ENCODE measurements around the gene BDKRB2.

The BDKRB2 gene

DNA sequence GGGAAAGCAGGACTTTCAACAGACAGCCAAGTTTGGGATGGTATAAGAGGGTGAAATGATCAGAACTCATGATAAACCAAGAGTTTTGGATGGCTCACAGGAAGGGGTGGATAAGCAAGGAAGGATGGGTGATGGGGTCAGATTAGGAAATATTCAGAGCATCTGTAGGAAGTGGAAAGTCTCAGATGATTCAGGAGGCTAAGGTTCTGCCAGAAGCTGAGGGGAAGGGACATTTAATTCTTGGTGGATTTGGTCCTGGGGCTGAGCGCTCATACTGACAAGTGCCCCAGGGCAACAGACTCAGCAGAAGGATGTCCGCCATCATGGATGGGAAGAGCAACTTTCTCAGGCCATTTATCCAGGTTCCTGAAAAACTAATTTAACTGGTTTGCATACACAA lies 28.4 kb upstream of the BDKRB2 start:
- no peak for DNase-seq (ENCODE audit: low read depth)
- in situ Hi-C loops (cut with HindIII; ENCODE audit: low sequenced_read_pairs) = no loop called here
- TF ChIP-seq, protein P1, sequence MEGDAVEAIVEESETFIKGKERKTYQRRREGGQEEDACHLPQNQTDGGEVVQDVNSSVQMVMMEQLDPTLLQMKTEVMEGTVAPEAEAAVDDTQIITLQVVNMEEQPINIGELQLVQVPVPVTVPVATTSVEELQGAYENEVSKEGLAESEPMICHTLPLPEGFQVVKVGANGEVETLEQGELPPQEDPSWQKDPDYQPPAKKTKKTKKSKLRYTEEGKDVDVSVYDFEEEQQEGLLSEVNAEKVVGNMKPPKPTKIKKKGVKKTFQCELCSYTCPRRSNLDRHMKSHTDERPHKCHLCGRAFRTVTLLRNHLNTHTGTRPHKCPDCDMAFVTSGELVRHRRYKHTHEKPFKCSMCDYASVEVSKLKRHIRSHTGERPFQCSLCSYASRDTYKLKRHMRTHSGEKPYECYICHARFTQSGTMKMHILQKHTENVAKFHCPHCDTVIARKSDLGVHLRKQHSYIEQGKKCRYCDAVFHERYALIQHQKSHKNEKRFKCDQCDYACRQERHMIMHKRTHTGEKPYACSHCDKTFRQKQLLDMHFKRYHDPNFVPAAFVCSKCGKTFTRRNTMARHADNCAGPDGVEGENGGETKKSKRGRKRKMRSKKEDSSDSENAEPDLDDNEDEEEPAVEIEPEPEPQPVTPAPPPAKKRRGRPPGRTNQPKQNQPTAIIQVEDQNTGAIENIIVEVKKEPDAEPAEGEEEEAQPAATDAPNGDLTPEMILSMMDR (IDR thresholded peaks at IDR 0.05; ENCODE audit: low read depth, low read length, missing control alignments) = no peak

DNA sequence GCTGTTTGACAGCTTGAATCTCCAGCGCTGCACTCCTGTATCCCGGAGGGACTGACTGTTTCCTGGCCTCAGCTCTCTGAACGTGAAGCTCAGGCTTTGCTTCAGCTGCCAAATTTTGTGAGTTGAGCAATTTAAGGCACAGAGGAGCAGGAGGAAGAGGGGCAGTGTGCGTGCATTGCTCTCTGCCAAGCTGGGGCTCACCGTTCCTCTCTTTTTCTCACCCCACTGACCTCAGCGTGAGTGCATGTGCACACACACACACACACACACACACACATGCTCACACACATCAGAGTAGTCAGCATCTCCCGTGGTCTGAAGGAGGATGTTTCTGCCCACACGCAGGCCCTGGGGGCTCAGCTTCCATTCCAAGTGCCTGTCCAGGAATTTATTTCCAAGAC lies 27.8 kb upstream of the BDKRB2 start:
- peak; percentile 22 for DNase-seq (ENCODE audit: low read depth)
- TF ChIP-seq, protein P1 (IDR thresholded peaks at IDR 0.05; ENCODE audit: low read depth, low read length, missing control alignments) = no peak
- in situ Hi-C loops (cut with HindIII; ENCODE audit: low sequenced_read_pairs) = no loop called here
- H3K4me3 ChIP-seq (ENCODE audit: low read depth, low read length) = no peak overlapping the region

More for the DNA sequence above, 28.4 kb upstream of the BDKRB2 start:
- no peak overlapping the region for H3K4me3 ChIP-seq (ENCODE audit: low read depth, low read length)

DNA sequence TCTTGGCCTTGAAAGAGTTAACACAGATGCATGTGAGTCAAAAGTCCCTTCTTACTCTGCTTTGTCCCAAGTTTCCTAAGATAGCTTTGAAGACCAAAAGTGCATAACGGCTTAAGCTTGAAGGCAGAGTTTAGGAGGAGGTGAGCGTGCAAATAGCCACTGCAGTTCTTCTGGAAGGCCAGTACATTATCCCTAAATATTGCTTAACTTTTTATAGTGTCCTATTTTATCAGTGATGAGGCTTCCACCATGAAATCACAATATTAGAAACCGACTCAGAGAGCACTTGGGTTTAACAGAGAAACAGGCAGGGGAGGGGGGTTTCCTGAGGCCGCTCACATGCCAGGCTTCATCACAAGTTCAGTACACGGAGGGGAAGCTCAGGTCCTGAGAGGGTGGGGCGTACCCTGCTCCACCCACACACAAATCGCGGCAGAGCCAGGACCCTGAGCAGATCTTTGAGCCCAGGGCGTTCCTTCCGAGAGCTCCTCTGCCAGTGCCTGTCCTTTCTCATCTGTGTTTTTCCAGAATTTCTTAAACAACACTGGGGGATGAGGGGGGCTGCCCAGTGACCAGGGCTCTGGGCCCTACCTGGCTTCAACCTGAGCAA lies 26.8 kb upstream of the BDKRB2 start:
- no peak overlapping the region for H3K4me3 ChIP-seq (ENCODE audit: low read depth, low read length)
- DNase-seq (ENCODE audit: low read depth) = no peak
- in situ Hi-C loops (cut with HindIII; ENCODE audit: low sequenced_read_pairs) = no loop called here
- TF ChIP-seq, protein P1 (IDR thresholded peaks at IDR 0.05; ENCODE audit: low read depth, low read length, missing control alignments) = no peak

DNA sequence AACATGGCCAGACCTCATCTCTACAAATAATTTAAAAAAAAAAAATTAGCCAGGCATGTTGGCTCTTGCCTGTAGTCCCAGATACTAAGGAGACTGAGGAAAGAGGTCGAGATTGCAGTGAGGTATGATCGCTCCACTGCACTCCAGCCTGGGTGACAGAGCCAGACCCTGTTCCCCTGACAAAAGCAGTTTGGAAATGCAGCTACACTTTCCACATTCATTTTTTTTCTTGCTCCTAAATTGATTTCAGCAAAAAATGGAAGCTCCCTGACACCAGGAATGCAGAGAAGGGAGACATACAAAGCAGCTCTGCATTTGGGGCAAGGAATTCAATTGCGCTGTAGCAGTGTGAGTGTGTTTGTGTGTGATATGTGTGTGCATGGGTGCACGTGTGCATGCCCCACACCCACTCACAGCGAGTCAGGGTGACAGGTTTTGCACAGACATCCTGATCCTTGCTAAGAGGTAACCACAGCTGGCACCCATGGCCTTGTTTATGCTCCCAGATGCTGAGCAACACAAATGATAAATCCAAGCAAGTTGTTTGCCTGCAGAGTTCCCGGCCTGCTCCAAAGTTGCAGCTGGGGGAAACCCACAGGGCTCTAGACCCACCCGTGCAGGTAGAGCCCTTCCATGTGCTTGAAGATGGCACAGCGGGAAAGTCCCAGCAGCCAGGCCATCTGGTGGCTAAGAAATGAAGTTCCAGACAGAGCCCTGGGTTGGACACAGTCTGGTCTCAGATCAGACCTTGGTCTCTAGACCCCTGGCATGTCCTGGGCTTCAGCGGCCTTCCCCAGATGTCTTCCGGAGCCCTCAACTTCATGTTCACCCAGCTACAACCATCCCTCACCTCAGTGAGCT lies 25.9 kb upstream of the BDKRB2 start:
- TF ChIP-seq, protein P1 (IDR thresholded peaks at IDR 0.05; ENCODE audit: low read depth, low read length, missing control alignments) = peak; percentile 8
- no peak overlapping the region for H3K4me3 ChIP-seq (ENCODE audit: low read depth, low read length)
- no peak for DNase-seq (ENCODE audit: low read depth)
- in situ Hi-C loops (cut with HindIII; ENCODE audit: low sequenced_read_pairs) = no loop called here

DNA sequence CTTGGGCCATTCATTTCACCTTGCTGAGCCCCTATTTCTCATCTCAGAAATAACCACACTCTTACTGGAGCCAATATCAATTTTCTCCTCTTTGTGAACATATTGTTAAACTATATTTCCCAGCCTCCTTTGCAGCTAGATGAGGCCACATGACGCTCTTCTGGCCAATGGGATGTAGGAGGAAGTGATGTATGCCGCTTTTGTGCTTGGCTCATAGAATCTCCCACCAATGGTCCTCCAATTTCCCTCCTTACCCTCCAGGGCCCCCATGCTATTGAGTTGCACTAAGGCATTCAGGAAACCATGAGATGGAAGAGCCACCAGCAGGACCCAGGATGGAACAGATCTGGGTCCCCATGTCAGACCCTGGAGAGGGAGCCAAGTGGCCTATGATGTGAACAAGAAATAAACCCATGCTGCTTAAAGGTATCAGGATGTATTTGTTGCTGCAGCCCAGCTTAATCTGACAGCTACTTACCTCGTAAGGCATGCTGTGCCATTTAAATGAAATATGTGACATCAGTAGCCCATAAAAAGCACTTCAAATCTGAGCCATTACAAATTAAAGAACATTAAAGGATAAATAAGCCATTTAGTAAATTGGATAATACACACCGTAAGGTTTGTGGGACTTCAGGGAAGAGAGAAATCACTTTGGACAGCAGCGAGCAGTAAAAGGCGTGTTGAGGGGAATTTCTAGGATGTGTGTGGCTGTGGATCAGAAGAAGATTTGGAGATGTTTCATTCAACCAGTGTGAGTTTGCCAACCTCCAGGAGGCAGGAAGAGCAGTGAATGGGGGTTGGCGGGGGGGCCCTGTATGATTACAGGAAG lies 24.4 kb upstream of the BDKRB2 start:
- H3K4me3 ChIP-seq (ENCODE audit: low read depth, low read length) = no peak overlapping the region
- no peak for DNase-seq (ENCODE audit: low read depth)
- in situ Hi-C loops (cut with HindIII; ENCODE audit: low sequenced_read_pairs) = no loop called here
- TF ChIP-seq, protein P1 (IDR thresholded peaks at IDR 0.05; ENCODE audit: low read depth, low read length, missing control alignments) = no peak

Data from astrocyte of the cerebellum (primary cell).